ENCODE measurements around the gene KDM3A.

DNA sequence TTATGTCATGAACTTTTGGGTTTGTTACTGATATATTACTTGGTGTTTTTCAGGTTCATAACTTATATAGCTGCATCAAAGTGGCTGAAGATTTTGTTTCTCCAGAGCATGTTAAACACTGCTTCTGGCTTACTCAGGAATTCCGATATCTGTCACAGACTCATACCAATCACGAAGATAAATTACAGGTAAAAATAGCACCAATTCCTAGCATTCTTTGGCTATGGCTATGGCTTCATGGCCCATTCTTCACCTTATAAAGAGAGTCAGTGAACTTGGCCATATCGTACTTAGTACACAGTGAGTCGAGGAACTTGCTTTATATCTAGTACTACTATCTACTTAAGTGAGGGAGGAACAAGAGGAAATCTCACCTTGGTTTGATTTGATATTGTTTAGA is 49.9 kb downstream of the KDM3A start:
- no peak for TF ChIP-seq POLR2A (IDR thresholded peaks at IDR 0.05; ENCODE audit: low read length)
- no peak for TF ChIP-seq GATA1 (IDR thresholded peaks at IDR 0.05; ENCODE audit: low read depth, low read length)
